Left ventricle myocardium superior (tissue), 1 donor: ENCODE data around the gene GNLY. TPM values are rescaled to one million over a fixed set of nuclear protein-coding genes. Genes with fewer than 3 reads are reported as not detected.

Source experiments
- ATAC-seq: fragments of 200-7000 bp; cut with Tn5 transposase; one replicate; pipeline ENCODE4 v1.9.1; 2020; ENCODE audit warnings: mild to moderate bottlenecking, moderate library complexity
- DNase-seq: peaks from one replicate; pipeline ENCODE4 v3.0.0-alpha.2; 2020
- intact Hi-C: fragments of 100-400 bp; cut with micrococcal nuclease; formaldehyde crosslinking; loops from one replicate; pipeline ENCODE4 v1.11.0; 2022
- total RNA-seq: library from RNA; stranded (reverse); fragmentation: NEBNext Ultra II Directional; extraction: Animal tissue kit (Norgen Biotek cat#: 25700); gene quantifications from one replicate; pipeline ENCODE4 v1.2.1, GENCODE V29; 2021
- donor health status: DM: no; HTN: yes; CAD: no; lungs with severe emphysema.

Gene GNLY
- total RNA-seq, 1 donor from 2014 or later: 2.3 TPM

GRCh38 chr2:85718885-85719492 lies 24.8 kb downstream of the GNLY start:
- DNase-seq (no peak), ATAC-seq (no peak)
- intact Hi-C loops: no loop called here

DNA sequence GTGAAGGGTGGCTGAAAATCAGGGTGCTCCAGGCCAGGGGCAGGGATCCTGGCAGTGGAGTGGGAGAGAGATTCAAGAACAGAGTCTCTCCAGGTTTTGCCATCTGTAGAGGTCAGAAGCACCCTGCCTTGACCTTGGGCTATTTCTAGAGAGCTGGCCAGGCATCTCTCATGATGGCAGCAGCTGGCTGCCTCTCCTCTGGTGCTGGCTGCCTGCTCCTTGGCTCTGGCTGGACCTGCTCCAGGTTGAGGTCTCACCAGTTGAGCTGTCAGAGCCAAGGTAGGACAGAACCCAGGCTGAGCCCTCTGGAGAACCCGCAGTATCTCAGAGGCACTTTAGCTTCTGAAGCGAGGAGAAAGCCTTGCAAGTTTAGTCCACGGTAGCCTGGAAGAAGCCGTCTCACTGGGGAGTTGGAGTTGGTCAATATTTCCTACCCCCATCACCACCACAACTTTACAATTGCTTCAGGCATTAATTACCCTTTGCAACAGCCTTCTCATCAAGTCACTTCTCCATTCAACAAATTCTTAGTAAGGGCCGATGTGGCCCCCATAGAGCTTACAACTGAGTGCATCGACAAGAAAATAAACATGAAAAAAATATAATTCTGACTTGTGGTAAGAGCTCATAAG lies 25.6 kb downstream of the GNLY start:
- intact Hi-C loops: no loop called here
- peak; percentile 91 for ATAC-seq
- DNase-seq: peak; percentile 82

DNA sequence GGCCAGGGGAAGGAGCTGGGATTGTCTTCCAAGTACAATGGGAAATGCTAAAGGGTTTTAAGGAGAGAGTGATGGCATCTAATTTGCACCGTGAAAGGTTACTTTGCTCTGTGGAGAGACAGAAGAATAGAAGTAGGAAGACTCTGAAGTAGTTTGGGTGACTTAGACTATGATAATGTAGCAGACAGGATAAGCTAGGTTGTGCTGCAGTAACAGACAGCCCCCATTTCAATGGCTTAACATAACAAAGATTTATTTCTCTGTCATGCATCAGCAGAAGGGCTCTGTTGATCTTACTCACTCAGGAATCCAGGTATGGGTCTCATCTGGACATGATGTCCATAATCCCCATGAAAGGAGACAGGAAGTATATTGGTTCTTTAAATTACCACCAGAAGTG lies 26.4 kb downstream of the GNLY start:
- DNase-seq (no peak), ATAC-seq (no peak)
- intact Hi-C loops: no loop called here

GRCh38 chr2:85721641-85722040 lies 27.5 kb downstream of the GNLY start:
- ATAC-seq: no peak
- intact Hi-C loops: no loop called here
- DNase-seq: no peak

- ATAC-seq (no peak), DNase-seq (no peak)
- intact Hi-C loops: no loop called here
Observed at GRCh38 chr2:85722519-85722918, 28.4 kb downstream of the GNLY start.

DNA sequence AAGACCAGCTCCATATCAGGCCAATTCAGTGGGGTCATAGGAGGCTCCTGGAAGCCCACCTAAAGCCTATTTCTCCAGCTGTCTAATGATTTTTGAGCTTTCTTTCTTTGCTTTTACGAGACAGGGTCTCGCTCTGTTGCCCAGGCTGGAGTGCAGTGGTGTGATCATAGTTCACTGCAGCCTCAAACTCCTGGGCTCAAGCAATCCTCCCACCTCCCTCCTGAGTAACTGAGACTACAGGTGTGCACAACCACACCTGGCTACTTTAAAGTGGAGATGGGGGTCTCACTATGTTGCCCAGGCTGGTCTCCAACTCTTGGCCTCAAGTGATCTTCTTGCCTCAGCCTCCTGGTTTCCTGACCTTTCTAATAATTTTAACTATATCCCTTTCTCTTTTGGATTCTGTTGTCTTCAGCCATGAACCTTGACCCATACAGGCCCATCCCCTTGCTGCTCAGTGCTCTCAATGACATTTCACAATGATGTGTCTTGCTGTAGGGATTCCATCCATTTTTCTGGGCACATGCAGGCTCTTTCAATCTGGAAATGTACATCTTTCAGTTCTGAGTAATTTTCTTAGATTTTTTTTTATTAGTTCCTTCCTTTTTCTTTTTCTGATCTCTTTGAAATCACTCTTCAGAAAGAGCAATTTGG lies 29.7 kb downstream of the GNLY start:
- no peak for ATAC-seq
- intact Hi-C loops: no loop called here
- no peak for DNase-seq

GRCh38 chr2:85724731-85725181 lies 30.6 kb downstream of the GNLY start:
- DNase-seq (no peak), ATAC-seq (no peak)
- intact Hi-C loops: loop anchor here (5.0 kb wide), 1 partner anchor 88 kb away; no protein-coding TSS in a partner anchor

- ATAC-seq: no peak
- no peak for DNase-seq
- intact Hi-C loops: loop anchor here (5.0 kb wide), 1 partner anchor 87 kb away; no protein-coding TSS in a partner anchor
Observed at GRCh38 chr2:85725451-85725850, 31.3 kb downstream of the GNLY start.

GRCh38 chr2:85727798-85728197 lies 33.6 kb downstream of the GNLY start:
- ATAC-seq (no peak), DNase-seq (no peak)
- intact Hi-C loops: loop anchor here (5.0 kb wide), 1 partner anchor 85 kb away; no protein-coding TSS in a partner anchor

GRCh38 chr2:85728342-85728741 lies 34.2 kb downstream of the GNLY start:
- ATAC-seq: no peak
- DNase-seq: no peak
- intact Hi-C loops: loop anchor here (5.0 kb wide), 1 partner anchor 84 kb away; no protein-coding TSS in a partner anchor

DNA sequence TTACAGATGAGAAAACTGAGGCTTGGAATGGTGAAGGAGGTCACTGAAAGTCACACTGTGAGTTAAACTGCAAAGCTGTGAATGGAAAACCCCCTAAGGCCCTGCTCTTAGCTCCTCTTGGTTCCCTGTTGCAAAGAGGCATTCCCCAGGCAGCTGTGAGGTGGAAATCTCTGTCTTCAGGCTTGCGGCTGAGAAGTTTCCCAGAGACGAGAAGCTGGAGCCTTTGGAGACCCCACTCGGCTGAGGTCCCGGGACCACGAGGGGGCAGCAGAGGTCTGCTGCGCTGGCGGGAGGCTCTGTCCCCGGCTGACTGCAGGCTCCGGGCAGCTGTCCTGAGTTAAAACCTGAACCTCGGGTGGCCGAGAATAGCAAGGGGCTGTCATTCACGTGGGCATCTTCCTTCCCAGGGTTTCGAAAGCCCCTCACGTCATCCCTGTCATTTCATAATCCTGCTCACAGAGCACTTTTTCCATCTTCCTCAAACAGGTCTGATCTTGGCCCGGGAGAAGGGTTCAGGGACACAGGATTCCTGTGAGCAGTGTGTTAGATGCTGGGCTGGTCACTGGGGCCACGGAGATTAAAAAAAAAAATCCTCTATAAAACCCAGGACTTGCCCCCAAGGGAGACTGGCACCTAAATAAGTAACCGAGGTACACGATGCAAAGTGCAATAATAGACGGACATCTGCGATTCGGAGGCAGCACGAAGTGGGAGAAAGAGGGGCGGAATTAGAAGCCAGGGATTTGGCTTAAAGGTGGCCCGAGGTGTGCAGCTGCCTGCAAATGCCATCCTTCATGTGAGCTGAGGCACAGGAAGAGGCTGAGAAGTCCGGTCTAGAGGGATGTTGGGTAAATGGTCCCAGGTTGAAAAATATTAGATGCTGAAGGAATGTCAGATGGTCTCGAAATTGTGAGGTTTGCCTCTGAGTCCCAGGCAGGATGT lies 35.0 kb downstream of the GNLY start:
- peak; percentile 95 for DNase-seq
- intact Hi-C loops: loop anchor here (5.0 kb wide), 1 partner anchor 83 kb away; no protein-coding TSS in a partner anchor

DNA sequence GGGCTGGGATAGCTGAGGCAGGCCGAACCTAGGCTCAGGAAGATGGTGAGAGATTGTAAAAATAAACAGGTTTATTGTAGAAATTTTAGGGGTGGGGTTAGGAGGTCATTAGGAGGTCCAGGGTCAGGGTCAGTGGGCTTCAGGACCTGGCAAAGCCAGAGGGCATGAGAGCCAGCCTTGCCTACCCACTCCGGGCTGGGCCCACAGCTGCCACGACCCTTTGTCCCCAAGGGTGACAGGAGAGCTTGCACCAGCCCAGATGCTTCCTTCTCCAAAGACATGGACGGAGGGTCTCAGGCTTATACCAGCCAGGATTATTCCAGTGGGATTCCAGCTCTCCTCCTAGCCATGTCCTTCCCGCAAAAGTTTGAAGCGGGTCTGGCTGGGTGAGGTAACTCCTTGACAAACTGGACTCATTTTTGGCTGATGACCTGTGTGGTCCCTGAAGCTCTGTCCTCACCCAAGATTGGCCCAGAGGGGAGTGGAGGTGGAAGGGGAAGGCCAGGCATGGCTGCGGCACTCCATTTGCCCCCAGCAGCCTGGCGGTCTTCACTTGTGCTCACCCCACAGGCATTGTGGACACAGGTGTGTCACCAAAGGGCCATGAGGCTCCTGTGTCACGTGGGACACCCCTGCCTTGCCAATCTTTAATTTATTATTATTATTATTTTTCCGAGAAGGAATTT lies 35.8 kb downstream of the GNLY start:
- no peak for ATAC-seq
- DNase-seq: no peak
- intact Hi-C loops: loop anchor here (5.0 kb wide), 1 partner anchor 82 kb away; no protein-coding TSS in a partner anchor

More for the DNA sequence above, 35.0 kb downstream of the GNLY start:
- ATAC-seq: peak; percentile 95

DNA sequence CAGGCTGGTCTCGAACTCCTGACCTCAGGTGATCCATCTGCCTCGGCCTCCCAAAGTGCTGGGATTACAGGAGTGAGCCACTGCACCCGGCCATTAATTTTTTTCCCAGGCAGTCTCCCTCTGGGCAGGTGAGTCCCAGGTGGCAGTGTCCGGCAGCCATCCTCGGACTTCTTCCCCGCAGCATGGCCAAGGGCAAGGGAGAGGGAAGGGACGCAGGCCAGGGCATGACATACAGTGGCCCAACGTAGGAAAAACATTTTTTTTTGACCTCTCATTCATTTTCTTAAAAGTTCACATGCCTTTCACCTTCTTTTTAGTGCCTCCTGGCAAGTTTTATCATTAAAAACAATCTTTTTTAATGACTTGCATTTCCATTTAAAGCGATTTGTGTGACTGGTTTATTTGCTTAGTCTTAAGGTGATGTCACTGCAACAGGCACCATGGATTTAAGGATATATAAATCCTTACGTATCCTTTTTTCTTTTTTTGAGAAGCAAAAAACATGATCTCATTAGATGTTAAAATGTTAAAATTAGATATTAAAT lies 36.6 kb downstream of the GNLY start:
- ATAC-seq (no peak), DNase-seq (no peak)
- intact Hi-C loops: no loop called here

GRCh38 chr2:85731606-85732005 lies 37.4 kb downstream of the GNLY start:
- intact Hi-C loops: no loop called here
- no peak for ATAC-seq
- DNase-seq: no peak

DNA sequence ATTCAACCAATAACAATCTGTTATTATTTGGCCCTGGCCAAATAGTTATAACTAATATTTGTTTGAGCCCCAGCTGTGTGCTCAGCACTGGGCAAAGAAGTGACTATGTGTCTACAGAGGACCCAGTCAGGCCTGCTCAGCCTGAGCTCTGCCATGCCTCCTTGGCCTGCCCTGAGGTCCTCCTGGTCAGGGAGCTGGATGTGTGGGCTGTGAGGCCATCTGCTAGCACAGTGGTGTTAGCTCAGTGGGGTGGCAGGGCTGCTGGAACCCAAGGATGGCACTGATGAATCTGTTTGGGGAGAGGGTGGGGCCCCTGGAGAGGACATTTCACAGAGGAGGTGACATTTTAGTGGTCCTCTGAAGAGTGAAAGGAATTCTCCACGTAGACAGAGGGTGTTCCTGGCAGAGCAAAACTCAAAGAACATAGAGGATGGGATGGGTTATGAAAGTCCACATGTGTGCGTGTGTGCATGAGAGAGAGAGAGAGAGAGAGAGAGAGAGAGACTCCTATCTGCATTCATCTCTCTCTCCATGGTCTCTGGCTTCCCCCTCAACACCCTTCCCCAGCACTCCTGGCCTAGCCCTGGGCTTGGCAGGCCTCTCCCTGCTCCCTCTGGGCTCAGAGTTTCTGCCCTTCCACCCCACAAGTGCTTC lies 38.4 kb downstream of the GNLY start:
- intact Hi-C loops: no loop called here
- no peak for DNase-seq
- ATAC-seq: no peak

- intact Hi-C loops: no loop called here
- ATAC-seq (no peak), DNase-seq (peak; percentile 62)
Observed at GRCh38 chr2:85733121-85733960, 39.2 kb downstream of the GNLY start.

DNA sequence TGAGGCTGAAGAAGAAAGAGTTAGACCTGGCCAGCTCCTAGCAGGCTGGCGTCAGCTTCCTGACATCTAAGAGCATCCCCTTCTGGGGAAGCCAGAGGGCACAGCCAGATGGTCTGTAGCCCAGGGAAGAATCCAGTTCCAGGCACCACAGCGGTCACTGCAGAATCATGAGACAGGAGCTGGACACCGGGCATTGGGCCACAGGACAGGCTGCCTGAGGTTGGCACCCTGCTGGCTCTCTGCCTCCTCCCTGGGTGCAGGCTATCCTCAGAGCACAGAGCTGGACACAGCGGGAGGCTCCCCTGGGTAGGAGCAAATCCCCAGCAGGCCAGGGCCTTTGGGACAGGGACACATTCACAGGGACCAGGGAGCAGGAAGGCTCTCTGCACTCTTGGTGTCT lies 39.9 kb downstream of the GNLY start:
- ATAC-seq: peak; percentile 45
- intact Hi-C loops: no loop called here

More for the DNA sequence above, 39.9 kb downstream of the GNLY start:
- peak; percentile 53 for DNase-seq
